ENCODE measurements around the gene VPS54.
"Not testable (repeated sequence)": the region's sequence is repeated elsewhere in the genome, so short reads cannot be mapped to it uniquely, and the experiment has no call there.

VPS54 gene

GRCh38 chr2:63994329-63995070, 24.7 kb downstream of the VPS54 start:
- DNase-seq (ENCODE audit: low read depth in 2 of 2) = not testable (repeated sequence)

- DNase-seq (ENCODE audit: low read depth in 2 of 2) = no peak
Observed at GRCh38 chr2:63993871-63994270, 25.4 kb downstream of the VPS54 start.

GRCh38 chr2:63993130-63993584, 26.1 kb downstream of the VPS54 start:
- not testable (repeated sequence) for DNase-seq (ENCODE audit: low read depth in 2 of 2)

- no peak for DNase-seq (ENCODE audit: low read depth in 2 of 2)
Observed at GRCh38 chr2:63992061-63992685, 27.1 kb downstream of the VPS54 start.

- not testable (repeated sequence) for DNase-seq (ENCODE audit: low read depth in 2 of 2)
Observed at GRCh38 chr2:63991173-63991999, 27.8 kb downstream of the VPS54 start.

- DNase-seq (ENCODE audit: low read depth in 2 of 2) = no peak
Observed at GRCh38 chr2:63990072-63990471, 29.2 kb downstream of the VPS54 start.

GRCh38 chr2:63988842-63989436, 30.3 kb downstream of the VPS54 start:
- not testable (repeated sequence) for DNase-seq (ENCODE audit: low read depth in 2 of 2)

- no peak for DNase-seq (ENCODE audit: low read depth in 2 of 2)
Observed at GRCh38 chr2:63984606-63985359, 34.4 kb downstream of the VPS54 start.

GRCh38 chr2:63983986-63984605, 35.1 kb downstream of the VPS54 start:
- no peak for DNase-seq (ENCODE audit: low read depth in 2 of 2)

- DNase-seq (ENCODE audit: low read depth in 2 of 2) = no peak
Observed at GRCh38 chr2:63982335-63982734, 36.9 kb downstream of the VPS54 start.

GRCh38 chr2:63981702-63982103, 37.5 kb downstream of the VPS54 start:
- no peak for DNase-seq (ENCODE audit: low read depth in 2 of 2)

GRCh38 chr2:63980794-63981193, 38.4 kb downstream of the VPS54 start:
- DNase-seq (ENCODE audit: low read depth in 2 of 2) = no peak

GRCh38 chr2:63977904-63978303, 41.3 kb downstream of the VPS54 start:
- DNase-seq (ENCODE audit: low read depth in 2 of 2) = peak in 1 of 2 donors; percentile 4

- DNase-seq (ENCODE audit: low read depth in 2 of 2) = no peak
Observed at GRCh38 chr2:63976125-63976510, 43.1 kb downstream of the VPS54 start.

- DNase-seq (ENCODE audit: low read depth in 2 of 2) = peak in 1 of 2 donors; percentile 24
Observed at GRCh38 chr2:63975437-63976124, 43.6 kb downstream of the VPS54 start.

- not testable (repeated sequence) for DNase-seq (ENCODE audit: low read depth in 2 of 2)
Observed at GRCh38 chr2:63975036-63975435, 44.2 kb downstream of the VPS54 start.

- no peak for DNase-seq (ENCODE audit: low read depth in 2 of 2)
Observed at GRCh38 chr2:63962186-63962585, 57.0 kb downstream of the VPS54 start.

- no peak for DNase-seq (ENCODE audit: low read depth in 2 of 2)
Observed at GRCh38 chr2:63950414-63950813, 68.8 kb downstream of the VPS54 start.

- DNase-seq (ENCODE audit: low read depth in 2 of 2) = no peak
Observed at GRCh38 chr2:63942788-63943187, 76.4 kb downstream of the VPS54 start.

GRCh38 chr2:63932104-63932503, 87.1 kb downstream of the VPS54 start:
- not testable (repeated sequence) for DNase-seq (ENCODE audit: low read depth in 2 of 2)
